ENCODE data around the gene SERTAD1.
"Not testable (repeated sequence)": the region's sequence is repeated elsewhere in the genome, so short reads cannot be mapped to it uniquely, and the experiment has no call there.

The SERTAD1 gene

DNA sequence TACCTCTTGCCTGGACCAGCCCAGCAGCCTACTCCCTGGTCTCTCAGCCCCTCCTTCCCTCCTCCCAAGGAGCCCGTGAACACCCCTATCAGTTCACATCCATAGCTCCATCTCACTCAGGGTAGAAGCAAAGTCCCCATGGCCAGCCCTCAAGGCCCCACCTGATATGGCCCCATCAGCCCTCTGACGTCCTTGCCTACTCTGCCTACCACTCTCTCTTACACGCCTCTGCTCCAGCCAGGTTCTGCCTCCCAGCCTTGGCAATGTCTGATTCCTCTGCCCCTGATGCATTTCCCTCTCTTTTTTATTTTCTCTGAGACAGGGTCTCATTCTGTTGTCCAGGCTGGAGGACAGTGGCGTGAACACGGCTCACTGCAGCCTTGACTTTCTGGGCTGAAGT lies 26.2 kb upstream of the SERTAD1 start:
- in situ Hi-C loops (cut with MboI; ENCODE audit: low sequenced_read_pairs), result no loop called here

DNA sequence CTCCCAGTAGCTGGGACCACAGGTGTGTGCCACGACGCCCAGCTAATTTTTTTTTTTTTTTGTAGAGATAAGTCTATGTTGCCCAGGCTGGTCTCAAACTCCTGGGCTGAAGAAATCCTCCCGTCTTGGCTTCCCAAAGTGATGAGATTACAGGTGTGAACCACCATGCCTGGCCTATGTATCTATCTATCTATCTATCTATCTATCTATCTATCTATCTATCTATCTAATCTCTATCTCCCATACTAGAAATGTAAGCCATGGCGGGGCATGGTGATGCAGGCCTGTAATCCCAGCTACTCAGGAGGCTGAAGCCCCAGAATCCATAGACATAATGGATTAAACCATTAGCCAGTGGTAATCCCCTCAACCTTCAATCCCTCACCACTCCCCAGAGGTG lies 24.9 kb upstream of the SERTAD1 start:
- in situ Hi-C loops (cut with MboI; ENCODE audit: low sequenced_read_pairs), result no loop called here

DNA sequence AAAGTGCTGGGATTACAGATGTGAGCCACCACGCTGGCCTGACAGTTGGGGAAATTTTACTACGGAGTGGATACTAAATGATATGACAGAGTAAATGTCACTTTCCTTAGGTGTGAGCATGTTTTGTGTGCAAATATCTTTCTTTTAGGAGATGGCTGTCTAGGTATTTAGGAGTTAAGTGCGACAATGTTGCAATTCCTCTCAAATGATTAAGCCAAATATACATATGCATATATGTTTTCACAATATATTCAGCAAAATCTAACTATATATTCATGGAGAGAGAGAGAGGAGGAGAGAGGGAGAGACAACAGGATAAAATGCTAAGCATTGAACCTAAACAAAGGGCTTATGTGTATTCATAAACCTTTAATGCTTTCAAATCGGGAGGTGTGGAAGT lies 23.7 kb upstream of the SERTAD1 start:
- in situ Hi-C loops (cut with MboI; ENCODE audit: low sequenced_read_pairs), result no loop called here

DNA sequence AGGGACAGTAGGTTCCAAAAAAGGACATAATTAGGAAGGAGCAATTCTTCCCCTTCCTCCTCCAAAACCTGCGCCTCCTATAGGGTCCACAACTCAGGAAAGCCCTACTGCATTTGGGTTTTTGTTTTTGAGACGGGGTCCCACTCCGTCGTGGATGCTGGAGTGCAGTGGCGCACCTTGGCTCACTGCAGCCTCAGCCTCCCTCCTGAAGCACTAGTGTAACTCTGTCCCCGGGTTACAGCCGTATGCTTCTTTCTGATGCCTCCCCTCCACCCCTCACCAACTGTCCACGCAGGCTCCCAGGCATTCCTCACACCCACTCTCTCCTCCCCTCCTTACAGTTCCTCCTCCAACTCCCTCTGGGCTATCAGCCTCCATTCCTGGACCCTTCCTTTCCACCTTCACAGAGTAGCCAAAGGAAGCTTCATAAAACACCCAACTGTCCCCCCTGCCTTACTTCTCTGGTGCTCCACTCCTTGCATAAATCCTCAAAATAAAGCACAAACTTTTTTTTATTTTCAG lies 20.5 kb upstream of the SERTAD1 start:
- in situ Hi-C loops (cut with MboI; ENCODE audit: low sequenced_read_pairs), result no loop called here

DNA sequence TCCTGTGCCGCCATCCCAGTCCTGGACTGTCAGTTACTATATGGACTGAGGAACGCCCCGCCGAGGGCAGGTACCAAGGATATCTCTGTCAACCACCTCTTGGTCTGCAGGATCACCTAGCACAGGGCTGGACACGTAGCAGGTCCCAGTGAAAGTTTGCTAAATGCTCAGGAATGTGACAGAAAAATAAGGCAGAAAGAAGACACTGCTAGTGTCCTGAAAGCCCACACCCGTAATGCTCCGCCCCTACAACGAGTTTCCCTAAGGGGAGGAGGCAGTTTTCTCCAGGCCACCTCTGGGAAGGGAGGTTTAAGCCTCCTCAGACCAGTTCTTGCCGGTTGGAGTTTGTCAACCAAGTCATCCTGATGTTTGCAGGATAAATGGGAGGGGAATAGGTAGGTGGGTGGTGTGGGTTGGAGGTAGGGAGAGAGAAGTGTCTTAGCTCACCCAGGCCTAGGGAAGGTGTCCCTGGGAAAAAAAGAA lies 20.0 kb upstream of the SERTAD1 start:
- in situ Hi-C loops (cut with MboI; ENCODE audit: low sequenced_read_pairs), result no loop called here

DNA sequence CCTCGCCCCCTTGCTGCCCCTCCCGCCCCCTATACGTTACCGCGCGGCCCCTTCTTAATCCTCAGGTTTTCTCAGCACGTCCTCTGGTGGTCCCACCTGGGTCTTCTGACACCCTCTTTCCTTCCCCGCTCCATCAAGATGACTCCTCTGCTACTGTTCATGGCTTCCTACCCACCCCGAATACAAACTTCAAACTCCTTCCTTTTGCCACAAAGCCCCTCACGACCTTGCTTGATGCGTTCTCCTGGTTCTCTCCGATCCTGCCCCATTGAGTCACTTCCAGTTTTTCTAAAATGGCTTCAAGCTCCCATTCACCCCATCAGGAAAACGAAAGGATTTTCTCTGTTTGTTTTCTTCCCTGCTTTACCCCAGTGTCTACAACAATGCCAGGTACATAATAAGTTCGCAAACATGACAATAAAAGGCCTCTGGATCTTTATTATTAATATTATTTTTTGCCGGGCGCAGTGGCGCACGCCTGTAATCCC lies 19.1 kb upstream of the SERTAD1 start:
- in situ Hi-C loops (cut with MboI; ENCODE audit: low sequenced_read_pairs), result no loop called here

DNA sequence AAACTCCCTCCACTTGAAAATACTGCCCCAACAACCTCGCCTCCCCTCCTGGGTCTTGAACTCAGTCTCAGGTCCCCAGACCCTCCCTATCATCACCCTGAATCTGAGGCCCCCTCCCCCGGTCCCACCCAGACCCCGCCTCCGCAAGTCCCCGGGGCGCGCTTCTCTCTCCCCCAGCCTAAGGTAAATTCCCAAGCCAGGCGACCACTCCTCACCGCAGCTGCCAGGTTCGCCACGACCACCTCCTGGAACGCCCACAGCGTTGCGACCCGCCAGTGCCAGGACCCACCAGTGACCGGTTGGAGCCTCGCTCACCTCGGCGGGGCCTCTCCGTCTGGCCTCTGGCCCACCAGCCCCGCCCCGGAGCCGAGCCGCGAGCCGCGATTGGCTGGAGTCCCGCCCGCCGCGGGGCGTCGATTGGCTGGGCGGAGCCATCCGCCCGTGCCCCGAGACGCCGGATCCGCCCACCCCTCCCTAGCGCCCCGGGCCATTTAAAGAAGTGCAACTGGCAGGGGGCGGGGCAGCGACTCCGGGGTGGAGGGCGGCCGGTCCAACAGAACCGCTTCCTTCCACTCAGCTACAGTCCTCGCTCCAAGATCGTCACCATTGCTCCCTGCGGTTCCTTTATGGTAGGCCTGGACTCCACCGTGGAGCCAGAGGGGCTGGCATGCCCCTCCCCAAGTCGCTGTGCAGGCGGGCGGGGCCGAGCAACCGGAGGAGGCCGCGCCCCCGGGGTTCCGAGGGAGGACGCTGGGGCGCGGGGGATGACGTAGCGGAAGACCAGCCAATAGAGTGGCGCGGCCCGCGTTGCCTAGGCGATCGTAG lies 18.4 kb upstream of the SERTAD1 start, which contains the start of gene SERTAD3:
Gene SERTAD3 (minus strand): TSS at position 336 of the 825 bp plus-strand sequence. CDS start 2,255 bp downstream, outside the sequence.
- in situ Hi-C loops (cut with MboI; ENCODE audit: low sequenced_read_pairs), result no loop called here

DNA sequence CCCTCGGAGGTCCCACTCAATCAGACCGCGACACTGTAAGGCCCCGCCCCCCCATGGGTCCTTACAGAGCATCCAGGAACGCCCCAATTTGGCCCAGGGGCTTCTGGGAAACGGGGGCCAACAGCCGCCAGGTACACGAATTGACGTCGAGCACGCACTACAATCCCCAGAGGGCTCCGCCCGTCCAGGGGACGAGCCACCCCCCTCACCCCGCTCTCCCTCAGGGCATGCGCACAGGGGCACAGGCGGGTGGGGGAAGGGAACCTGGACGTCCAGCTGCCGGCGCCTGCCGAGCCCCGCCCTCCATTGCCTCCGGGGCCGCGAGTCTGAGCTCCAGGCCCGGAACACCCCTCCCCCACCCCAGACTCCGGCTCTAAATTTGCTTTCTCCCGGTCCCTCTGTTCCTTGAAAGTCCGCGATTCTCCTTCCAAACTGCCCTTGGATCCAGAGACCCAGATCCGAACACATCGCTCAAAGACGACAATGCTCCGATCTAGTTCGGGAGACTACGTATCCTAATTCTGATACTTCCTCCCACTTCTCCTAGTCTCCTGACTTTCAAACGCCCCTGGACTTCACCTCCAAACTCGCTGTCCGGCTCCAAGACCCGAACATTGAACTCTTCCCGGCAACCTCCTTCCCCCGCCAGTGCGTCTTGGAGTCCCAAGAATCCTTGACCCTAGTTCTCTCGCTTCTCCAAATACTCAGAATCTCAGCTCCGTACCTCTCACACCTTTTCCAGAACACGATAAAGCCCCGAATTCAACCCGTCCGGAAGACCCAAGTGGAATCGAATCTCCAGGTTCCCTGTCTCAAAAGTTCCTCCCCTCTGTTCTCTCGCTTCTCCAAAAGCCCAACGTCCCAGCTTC lies 17.6 kb upstream of the SERTAD1 start:
- in situ Hi-C loops (cut with MboI; ENCODE audit: low sequenced_read_pairs), result no loop called here

DNA sequence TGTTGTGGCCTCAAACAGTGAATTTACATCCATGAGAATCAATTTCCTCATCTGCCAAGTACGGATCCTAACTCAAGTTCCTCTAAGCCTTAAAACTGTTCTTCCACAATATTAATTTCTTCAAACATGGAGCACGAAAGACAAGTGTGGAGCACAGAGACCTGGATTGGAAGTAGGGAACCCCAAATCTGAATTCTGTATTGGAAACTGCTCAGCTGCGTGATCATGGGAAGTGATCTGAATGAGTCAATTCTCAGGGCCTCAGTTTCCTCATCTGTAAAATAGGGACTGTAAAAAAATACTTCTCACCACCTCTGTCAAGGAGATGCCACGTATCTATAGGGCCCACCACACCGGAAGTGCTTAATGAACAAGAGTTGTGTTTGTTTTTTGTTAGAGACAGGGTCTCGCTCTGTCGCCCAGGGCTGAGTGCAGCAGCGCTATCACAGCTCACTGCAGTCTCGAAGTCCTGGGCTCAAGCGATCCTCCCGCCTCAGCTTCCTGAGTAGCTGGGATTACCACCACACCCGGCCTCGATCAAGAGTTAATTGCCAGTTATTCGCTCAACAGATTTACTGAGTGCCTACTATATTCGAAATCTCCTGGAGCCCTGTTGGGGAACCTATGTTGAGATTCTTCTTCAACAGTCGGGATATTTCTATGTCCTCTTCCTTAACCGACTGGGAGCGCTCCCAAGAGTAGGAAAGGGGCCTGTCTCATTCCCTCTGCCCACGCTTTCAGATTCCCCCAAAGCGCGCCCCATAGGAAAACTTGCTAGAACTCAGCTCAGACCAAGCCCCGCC lies 16.7 kb upstream of the SERTAD1 start:
- in situ Hi-C loops (cut with MboI; ENCODE audit: low sequenced_read_pairs), result no loop called here

DNA sequence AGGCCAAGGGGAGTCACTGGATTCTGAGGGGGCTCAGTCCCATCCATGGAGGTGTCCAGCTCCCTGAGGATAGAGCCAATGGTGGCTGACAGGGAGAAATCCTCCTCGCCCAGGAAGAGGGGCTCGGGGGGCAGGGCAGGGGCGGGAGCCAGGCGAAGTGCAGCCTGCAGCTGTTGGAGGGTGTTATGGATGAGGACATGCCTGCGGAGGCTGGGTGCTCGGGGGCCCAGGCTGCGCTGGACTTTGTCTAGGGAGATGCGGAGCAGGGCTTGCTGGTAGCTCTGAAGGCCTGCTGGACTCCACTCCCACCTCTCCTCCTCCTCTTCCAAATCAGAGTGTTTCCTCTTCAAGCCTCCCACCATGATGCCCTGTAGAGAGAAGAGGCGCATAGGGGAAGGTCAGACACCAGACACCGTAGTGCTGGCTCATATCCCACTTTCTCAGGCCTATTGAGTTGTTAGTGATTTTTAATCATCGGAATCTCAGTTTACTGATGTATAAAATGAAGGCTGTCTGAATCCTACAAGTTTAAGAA lies 16.0 kb upstream of the SERTAD1 start:
- in situ Hi-C loops (cut with MboI; ENCODE audit: low sequenced_read_pairs), result no loop called here

DNA sequence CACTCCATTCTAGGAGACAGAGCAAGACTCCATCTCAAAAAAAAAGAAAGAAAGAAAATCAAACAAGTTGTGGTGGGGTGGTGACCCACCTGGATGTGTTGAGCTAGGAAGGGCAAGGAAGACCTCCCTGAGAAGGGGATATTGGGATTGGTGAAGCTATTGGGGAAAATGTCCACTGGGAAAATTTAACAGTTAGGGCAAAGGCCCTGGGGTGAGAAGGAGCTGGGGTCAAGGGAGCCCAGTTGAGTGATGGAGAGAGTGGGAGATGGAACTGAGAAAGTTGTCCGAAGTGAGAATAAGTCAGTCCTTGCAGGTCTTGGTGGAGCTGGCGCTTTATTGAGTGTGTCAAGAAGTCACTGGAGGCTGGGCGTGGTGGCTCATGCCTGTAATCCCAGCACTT lies 12.5 kb upstream of the SERTAD1 start:
- in situ Hi-C loops (cut with MboI; ENCODE audit: low sequenced_read_pairs), result no loop called here

DNA sequence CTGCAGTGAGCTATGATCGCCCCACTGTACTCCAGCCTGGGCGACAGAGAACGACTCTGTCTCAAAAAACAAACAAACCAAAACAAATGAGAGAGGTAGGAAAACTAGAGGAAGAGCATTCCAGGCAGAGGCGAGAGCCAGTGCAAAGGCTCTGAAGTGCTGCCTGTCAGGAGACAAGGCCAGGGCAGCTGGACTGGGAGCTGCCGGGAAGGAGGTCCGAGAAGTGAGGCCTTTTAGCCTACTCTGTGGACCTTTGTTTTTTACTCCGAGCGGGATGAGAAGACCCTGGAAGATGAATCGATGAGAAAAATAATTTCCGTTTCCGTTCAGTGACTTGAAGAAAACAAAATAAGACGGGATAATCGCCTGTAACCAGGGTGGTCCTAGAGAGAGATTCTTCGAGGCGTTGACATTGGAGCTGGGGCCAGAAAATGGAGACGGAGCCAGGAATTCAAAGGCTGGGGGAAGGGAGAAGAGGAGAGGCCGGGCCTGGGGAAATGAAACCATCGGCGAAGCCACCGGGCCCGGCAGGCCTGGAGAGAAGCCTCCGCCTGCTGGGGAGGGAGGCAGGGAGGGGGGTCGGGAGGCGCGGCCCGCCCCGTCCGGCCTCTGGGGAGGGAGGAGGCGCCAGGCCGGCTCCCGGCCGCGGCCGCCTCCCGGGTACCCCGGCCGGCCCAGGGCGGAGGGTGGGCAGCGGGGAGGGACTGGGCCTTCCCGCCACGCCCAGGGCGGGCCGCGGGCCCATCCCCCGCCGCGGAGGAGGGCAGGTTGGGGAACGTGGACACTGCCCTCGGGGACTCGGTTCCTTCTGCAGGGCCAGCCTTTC lies 7.8 kb upstream of the SERTAD1 start:
- in situ Hi-C loops (cut with MboI; ENCODE audit: low sequenced_read_pairs), result no loop called here

DNA sequence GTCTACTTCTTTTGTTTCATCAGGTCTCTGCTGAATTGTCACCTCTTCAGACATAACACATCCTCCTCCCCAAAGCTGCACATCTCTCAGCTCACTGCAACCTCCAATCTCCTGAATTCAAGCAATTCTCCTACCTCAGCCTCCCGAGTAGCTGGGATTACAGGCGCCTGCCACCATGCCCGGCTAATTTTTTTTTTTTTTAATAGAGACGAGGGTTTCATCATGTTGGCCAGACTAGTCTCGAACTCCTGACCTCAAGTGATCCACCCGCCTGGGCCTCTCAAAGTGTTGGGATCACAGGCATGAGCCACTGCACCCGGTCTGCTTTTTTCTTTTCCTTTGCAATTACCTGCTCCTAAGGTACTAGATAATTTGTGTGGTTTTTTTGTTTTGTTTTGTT lies 7.0 kb upstream of the SERTAD1 start:
- in situ Hi-C loops (cut with MboI; ENCODE audit: low sequenced_read_pairs), result not testable (repeated sequence)

DNA sequence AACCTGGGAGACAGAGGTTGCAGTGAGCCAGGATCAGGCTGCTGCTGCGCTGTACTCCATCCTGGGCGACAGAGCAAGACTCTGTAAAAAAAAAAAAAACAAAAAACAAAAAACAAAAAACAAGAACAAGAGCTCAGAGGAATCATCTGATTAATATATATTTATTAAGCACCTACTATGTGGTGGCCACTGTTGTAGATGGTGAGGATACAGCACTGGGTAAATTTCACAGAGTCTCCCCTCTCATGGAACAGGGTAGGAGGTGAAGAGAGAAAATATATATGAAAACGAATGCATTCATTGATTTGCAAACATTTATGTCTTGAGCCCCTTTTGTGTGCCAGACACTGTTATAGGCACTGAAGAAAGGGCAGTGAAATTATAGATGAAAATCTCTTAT lies 5.9 kb upstream of the SERTAD1 start:
- in situ Hi-C loops (cut with MboI; ENCODE audit: low sequenced_read_pairs), result no loop called here

DNA sequence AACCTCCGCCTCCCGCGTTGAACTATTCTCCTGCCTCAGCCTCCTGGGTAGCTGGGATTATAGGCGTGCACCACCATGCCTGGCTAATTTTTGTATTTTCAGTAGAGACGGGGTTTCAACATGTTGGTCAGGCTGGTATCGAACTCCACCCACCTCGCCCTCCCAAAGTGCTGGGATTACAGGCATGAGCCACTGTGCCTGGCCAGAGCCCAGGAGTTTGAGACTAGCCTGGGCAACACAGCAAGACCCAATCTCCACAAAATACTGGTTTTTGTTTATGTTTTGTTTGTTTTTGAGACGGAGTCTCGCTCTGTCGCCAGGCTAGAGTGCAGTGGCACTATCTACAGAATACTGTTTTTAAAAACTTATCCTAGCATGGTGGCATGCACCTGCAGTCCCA lies 4.5 kb upstream of the SERTAD1 start:
- in situ Hi-C loops (cut with MboI; ENCODE audit: low sequenced_read_pairs), result not testable (repeated sequence)

DNA sequence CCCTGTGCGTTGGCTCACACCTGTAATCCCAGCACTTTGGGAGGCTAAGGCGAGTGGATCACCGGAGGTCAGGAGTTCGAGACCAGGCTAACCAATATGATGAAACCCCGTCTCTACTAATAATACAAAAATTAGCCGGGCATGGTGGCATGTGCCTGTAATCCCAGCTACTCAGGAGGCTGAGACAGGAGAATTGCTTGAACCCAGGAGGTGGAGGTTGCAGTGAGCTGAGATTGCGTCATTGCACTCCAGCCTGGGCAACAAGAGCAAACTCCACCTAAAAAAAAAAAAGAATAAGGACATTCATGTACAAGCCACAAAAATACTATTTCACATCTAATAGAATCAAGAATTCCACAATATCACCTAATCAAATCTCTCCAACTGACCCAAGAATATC lies 2.4 kb upstream of the SERTAD1 start:
- in situ Hi-C loops (cut with MboI; ENCODE audit: low sequenced_read_pairs), result not testable (repeated sequence)

DNA sequence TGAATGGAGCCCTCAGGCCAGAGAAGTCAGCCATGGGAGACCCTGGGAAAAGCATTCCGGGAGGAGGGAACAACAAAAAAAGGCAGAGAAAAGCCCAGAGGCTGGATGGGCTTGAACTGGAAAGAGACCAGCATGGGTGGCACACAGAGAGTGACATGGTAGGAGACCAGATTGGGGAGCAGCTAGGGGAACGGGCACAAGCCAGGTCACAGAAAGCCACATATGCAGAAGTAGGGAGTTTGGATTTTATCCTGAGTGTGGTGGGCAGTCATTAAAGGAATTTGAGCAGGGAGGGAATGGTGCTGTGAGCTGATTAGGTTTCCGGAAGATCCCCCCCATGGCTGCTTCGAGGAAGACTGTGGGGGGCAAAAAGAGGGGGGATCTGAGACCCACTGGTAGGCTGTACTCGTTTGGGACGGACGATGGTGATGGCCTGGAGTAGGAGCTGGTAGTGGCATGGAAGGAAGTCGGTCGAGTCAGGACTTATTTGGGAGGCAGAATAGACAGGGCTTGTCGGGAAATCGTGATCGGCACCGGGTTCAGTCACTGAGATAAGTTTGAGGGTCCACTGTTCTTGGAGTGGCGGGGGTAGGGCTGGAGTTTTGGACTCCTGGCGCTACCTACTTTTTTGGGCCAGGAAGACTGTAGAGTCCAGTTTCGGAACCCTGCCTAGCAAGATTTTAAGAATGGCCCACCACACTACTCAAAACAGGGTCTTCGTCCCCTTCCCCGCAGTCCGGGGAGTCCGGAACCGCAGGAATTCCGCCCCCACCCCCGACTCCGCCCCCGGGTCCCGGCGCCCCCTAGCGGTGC lies 949 bp downstream of the SERTAD1 start:
- in situ Hi-C loops (cut with MboI; ENCODE audit: low sequenced_read_pairs), result no loop called here

DNA sequence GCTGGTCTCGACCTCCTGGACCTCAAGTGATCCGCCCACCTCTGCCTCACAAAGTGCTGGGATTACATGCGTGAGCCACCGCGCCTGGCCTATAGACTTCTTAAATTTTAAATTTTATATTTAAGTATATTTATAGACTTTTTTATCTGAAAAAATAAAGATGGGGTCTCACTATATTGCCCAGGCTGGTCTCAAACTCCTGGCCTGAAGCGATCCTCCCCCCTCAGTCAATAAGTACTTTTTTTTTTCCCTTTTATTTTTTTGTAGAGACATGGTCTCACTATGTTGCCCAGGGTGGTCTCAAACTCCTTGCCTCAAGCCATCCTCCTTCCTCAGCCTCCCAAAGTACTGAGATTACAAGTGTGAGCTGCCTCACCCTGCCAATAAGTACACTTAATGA lies 1.9 kb downstream of the SERTAD1 start:
- in situ Hi-C loops (cut with MboI; ENCODE audit: low sequenced_read_pairs), result no loop called here
